GM12875 (cell line): ENCODE results near the gene C12orf50.

Experiments
- H3K4me3 ChIP-seq: one replicate; pipeline ENCODE4 v1.5.1; 2011; ENCODE audit warnings: low read depth, low read length, control low read depth
- CTCF ChIP-seq: IDR thresholded peaks from 2 replicates; pipeline ENCODE4 v1.5.1; 2011; ENCODE audit warnings: low read depth, mild to moderate bottlenecking, control low read depth, inconsistent platforms, low read length, moderate library complexity, borderline replicate concordance; ENCODE audit not compliant: insufficient read depth

The C12orf50 gene

GRCh38 chr12:88029093-88029665 lies at the start of gene C12orf50:
Gene C12orf50 (minus strand): TSS chr12:88029401. CDS start chr12:88026962, 2,439 bp downstream.
- TF ChIP-seq CTCF: no peak
- H3K4me3 ChIP-seq: no peak within 1 kb of the TSS

- no peak for TF ChIP-seq CTCF
Observed at GRCh38 chr12:88067301-88067700, 38.1 kb upstream of the C12orf50 start.

GRCh38 chr12:88063375-88063774 lies 34.2 kb upstream of the C12orf50 start:
- H3K4me3 ChIP-seq: no peak overlapping the region
- TF ChIP-seq CTCF: no peak

More at GRCh38 chr12:88067301-88067700, 38.1 kb upstream of the C12orf50 start:
- no peak overlapping the region for H3K4me3 ChIP-seq

- no peak overlapping the region for H3K4me3 ChIP-seq
- no peak for TF ChIP-seq CTCF
Observed at GRCh38 chr12:88062474-88062873, 33.3 kb upstream of the C12orf50 start.

GRCh38 chr12:88058719-88059077 lies 29.5 kb upstream of the C12orf50 start:
- TF ChIP-seq CTCF: no peak
- no peak overlapping the region for H3K4me3 ChIP-seq

- no peak for TF ChIP-seq CTCF
- H3K4me3 ChIP-seq: no peak overlapping the region
Observed at GRCh38 chr12:88057994-88058718, 29.0 kb upstream of the C12orf50 start.

GRCh38 chr12:88056571-88056970 lies 27.4 kb upstream of the C12orf50 start:
- TF ChIP-seq CTCF: no peak
- H3K4me3 ChIP-seq: no peak overlapping the region
